Erythroblast (primary cell): Measurements from ENCODE around the gene UBE3B.

ENCODE experiments used
- GATA1 ChIP-seq: IDR thresholded peaks from 2 replicates; pipeline ENCODE4 v1.6.1; 2011; ENCODE audit warnings: low read depth, mild to moderate bottlenecking, control low read depth, low read length, moderate library complexity
- POLR2A ChIP-seq: IDR thresholded peaks from 2 replicates; pipeline ENCODE4 v1.6.1; 2011; ENCODE audit warnings: mild to moderate bottlenecking, low read length

GRCh38 chr12:109452489-109452888 lies 24.9 kb upstream of the UBE3B start:
- TF ChIP-seq POLR2A (no peak), GATA1 (no peak)
